ENCODE results near the gene A4GALT.

A4GALT gene

GRCh38 chr22:42693763-42694683 lies 26.6 kb downstream of the A4GALT start:
- TF ChIP-seq, protein P1, sequence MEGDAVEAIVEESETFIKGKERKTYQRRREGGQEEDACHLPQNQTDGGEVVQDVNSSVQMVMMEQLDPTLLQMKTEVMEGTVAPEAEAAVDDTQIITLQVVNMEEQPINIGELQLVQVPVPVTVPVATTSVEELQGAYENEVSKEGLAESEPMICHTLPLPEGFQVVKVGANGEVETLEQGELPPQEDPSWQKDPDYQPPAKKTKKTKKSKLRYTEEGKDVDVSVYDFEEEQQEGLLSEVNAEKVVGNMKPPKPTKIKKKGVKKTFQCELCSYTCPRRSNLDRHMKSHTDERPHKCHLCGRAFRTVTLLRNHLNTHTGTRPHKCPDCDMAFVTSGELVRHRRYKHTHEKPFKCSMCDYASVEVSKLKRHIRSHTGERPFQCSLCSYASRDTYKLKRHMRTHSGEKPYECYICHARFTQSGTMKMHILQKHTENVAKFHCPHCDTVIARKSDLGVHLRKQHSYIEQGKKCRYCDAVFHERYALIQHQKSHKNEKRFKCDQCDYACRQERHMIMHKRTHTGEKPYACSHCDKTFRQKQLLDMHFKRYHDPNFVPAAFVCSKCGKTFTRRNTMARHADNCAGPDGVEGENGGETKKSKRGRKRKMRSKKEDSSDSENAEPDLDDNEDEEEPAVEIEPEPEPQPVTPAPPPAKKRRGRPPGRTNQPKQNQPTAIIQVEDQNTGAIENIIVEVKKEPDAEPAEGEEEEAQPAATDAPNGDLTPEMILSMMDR (conservative IDR thresholded peaks at IDR 0.05; ENCODE audit: low read depth, low read length) = no peak
- H3K4me3 ChIP-seq (ENCODE audit: low read depth, low read length) = no peak overlapping the region
- DNase-seq (ENCODE audit: low read depth) = no peak

DNA sequence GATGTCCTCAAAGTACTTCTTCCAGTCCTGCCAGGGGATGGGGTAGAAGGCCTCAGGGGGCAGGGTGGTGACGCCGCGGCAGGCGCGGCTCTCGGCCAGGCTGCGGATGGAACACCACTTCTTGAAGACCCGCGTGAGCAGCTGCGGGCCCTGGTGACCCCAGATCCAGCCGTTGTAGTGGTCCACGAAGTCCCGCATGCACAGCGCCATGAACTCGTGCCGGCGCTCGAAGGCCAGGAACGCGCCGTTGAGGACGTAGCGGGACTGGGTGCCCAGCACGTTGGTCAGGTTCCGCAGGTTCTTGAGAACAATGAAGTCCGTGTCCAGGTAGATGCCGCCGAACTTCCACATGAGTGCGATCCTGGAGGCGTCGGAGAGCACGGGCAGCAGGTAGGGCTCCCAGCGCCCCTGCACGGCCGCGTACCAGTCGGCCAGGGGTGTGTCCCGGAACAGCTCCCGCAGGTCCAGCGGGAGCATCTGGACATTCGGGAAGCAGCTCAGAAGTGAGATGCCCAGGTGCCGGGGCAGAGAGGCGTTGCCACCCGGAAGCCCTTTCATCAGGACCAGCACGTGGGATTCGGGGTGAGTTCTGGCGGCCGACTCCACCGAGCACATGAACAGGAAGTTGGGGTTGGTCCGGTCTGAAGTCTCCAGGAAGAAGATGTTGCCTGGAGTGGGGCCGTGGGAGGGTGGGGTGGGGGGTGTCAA lies 27.5 kb downstream of the A4GALT start:
- H3K4me3 ChIP-seq (ENCODE audit: low read depth, low read length) = no peak overlapping the region
- TF ChIP-seq, protein P1 (conservative IDR thresholded peaks at IDR 0.05; ENCODE audit: low read depth, low read length) = no peak
- DNase-seq (ENCODE audit: low read depth) = no peak

GRCh38 chr22:42692239-42693054 lies 28.2 kb downstream of the A4GALT start:
- DNase-seq (ENCODE audit: low read depth) = no peak
- TF ChIP-seq, protein P1 (conservative IDR thresholded peaks at IDR 0.05; ENCODE audit: low read depth, low read length) = no peak
- no peak overlapping the region for H3K4me3 ChIP-seq (ENCODE audit: low read depth, low read length)

DNA sequence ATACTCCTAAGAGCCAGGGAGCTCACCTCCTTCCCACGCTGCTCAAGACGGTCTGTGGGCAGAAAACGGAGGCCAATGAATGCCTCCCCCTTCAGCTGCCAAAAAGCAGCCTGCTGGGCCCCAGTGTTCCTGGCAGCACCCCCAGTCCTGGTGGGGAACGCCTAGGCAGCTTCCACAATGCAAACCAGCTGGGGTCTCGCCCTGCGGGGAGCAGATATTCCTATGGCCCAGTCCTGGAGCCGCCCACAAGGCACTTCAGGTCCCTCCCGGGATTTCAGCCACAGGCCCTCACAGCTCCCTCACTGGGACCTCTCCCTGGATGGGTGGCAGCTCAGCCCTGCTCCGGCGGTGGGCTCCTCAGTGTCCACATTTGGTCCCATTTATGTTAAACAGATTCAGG lies 29.2 kb downstream of the A4GALT start:
- no peak for DNase-seq (ENCODE audit: low read depth)
- TF ChIP-seq, protein P1 (conservative IDR thresholded peaks at IDR 0.05; ENCODE audit: low read depth, low read length) = no peak
- H3K4me3 ChIP-seq (ENCODE audit: low read depth, low read length) = no peak overlapping the region

DNA sequence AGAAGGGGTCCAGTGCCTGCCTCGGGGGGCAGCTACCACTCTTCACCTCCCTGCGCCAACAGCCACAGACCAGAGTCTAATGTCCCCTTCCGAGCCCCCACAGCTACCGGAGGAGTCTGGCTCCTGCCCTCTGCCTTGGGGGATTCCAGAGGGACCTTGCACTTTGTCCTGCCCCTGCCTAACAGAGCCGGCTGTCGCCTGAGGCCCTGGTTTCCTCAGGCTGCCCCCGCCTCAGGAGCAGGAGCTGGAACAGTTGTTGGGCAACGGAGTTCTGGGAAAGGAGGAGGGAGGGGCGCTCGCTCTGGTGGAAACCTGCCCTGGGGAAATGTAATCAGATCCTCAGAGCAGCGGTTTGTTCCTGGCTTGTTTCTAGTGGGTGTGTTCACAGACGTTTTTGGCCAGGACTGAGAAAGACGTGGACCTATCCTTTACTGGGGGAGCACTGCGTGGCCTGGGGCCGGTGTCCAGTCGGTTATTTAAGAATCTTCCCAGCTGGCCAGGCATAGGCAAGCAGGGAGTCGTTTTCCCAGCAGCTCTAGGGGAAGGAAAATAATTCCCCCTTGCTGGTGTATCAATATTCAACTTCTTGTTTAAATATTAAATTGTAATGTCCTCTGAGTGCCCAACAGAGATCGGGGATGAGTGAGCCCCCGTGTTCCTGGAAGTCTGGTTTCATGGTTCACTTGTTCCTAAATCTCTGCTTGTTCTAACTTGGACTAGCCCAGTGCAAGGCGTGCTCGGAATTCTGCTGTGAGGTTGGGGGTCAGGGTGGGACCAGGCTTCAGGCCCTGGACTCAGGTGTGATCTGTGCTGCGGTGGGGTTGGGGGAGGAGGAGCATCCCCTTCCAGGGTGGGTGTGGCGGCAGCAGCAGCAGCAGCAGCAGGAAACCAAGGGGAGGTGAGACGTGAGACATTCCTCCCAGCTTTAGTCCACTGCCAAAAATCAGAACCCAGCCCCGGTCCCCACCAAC lies 32.1 kb downstream of the A4GALT start:
- peak; percentile 96 for DNase-seq (ENCODE audit: low read depth)
- TF ChIP-seq, protein P1 (conservative IDR thresholded peaks at IDR 0.05; ENCODE audit: low read depth, low read length) = no peak
- no peak overlapping the region for H3K4me3 ChIP-seq (ENCODE audit: low read depth, low read length)
